OCI-LY3 (cell line): ENCODE measurements around the gene SETD5.

Experiments
- H2AFZ ChIP-seq: fragments of 200-600, 300-600 bp; shearing (Covaris generic); 2 replicates; pipeline ENCODE4 v1.6.0; 2014; ENCODE audit warnings: antibody characterized with exemption, low read depth, low read length
- H3K27ac ChIP-seq: fragments of 200-600, 300-600 bp; sonication (generic); 2 replicates; pipeline ENCODE4 v1.5.1; 2014; ENCODE audit warnings: mild to moderate bottlenecking, low read length, moderate library complexity, mixed read lengths
- H3K27me3 ChIP-seq: fragments of 200-600, 300-600 bp; sonication (generic); 2 replicates; pipeline ENCODE4 v1.6.1; 2014; ENCODE audit warnings: low read depth, low read length, mixed read lengths
- H3K36me3 ChIP-seq: fragments of 200-600, 300-600 bp; sonication (generic); replicated peaks from 2 replicates; pipeline ENCODE3; 2014; ENCODE audit warnings: low read depth, low read length, mixed read lengths
- H3K4me1 ChIP-seq: fragments of 300-600, 200-600 bp; sonication (generic); 2 replicates; pipeline ENCODE4 v1.6.1; 2014; ENCODE audit warnings: low read length, mixed read lengths
- H3K4me2 ChIP-seq: fragments of 200-600, 300-600 bp; sonication (generic); 2 replicates; pipeline ENCODE4 v1.6.1; 2014; ENCODE audit warnings: low read length, mixed read lengths
- H3K4me3 ChIP-seq: fragments of 300-600, 200-600 bp; sonication (generic); 2 replicates; pipeline ENCODE4 v1.5.1; 2014; ENCODE audit warnings: antibody characterized with exemption, mild to moderate bottlenecking, low read length, moderate library complexity
- H3K79me2 ChIP-seq: fragments of 300-600, 200-600 bp; shearing (Covaris generic); 2 replicates; pipeline ENCODE4 v1.6.1; 2014; ENCODE audit warnings: mild to moderate bottlenecking, low read length, mixed read lengths
- H3K9ac ChIP-seq: fragments of 300-600, 200-600 bp; shearing (Covaris generic); 2 replicates; pipeline ENCODE4 v1.6.0; 2014; ENCODE audit warnings: mild to moderate bottlenecking, low read length, moderate library complexity
- H3K9me3 ChIP-seq: fragments of 200-600, 300-600 bp; shearing (Covaris generic); 2 replicates; pipeline ENCODE4 v1.6.1; 2014; ENCODE audit warnings: low read length, mixed read lengths; ENCODE audit not compliant: insufficient read depth
- H4K20me1 ChIP-seq: fragments of 200-600, 300-600 bp; sonication (generic); 2 replicates; pipeline ENCODE4 v1.6.1; 2016; ENCODE audit warnings: low read length, mixed read lengths; ENCODE audit not compliant: insufficient read depth
- EZH2phosphoT487 ChIP-seq: fragments of 200-600 bp; shearing (Covaris generic); IDR thresholded peaks from 2 replicates; pipeline ENCODE4 v1.6.1; 2018; ENCODE audit warnings: antibody characterized with exemption, mixed run types, low read depth
- TF ChIP-seq, protein P1 (sequence below): fragments of 200-600, 300-600 bp; sonication (generic); IDR thresholded peaks from 2 replicates; pipeline ENCODE4 v1.5.1; 2014; ENCODE audit warnings: antibody characterized with exemption, low read length, low read depth

The SETD5 gene

DNA sequence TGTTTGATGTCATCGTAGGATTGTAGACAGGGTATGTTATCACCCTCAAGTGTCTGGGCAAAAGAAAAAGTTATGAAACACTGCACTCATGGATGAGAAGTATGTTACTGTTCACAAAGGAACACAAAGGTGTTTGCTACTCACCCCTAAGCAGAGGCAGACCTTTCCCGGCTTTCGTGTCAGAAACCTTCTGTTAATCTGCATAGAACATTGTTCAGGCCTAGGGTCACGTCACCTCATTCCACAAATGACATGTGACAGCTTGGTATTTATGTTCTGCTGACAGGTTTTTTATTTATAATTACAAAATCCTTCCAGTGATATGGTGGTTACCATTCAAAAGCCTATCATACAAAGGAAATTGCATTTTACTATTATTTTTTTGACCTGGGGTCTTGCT is 18.1 kb upstream of the SETD5 start:
- no peak overlapping the region for H3K27ac ChIP-seq
- H3K9ac ChIP-seq = no peak overlapping the region
- H3K79me2 ChIP-seq = 0 out of 2 replicates have a peak, but pooled peaks cover 5% of the 10 kb centered on the region
- H3K36me3 ChIP-seq = peaks cover 64% of the 10 kb centered on the region
- no peaks in the 10 kb centered on the region for H3K4me1 ChIP-seq
- 0 out of 2 replicates have a peak, but pooled peaks cover 1% of the 10 kb centered on the region for H4K20me1 ChIP-seq
- no peaks in the 10 kb centered on the region for H3K27me3 ChIP-seq
- no peak overlapping the region for H3K4me3 ChIP-seq
- H3K9me3 ChIP-seq = no peaks in the 10 kb centered on the region
- H2AFZ ChIP-seq = no peak overlapping the region
- TF ChIP-seq EZH2phosphoT487 = no peak
- TF ChIP-seq, protein P1, sequence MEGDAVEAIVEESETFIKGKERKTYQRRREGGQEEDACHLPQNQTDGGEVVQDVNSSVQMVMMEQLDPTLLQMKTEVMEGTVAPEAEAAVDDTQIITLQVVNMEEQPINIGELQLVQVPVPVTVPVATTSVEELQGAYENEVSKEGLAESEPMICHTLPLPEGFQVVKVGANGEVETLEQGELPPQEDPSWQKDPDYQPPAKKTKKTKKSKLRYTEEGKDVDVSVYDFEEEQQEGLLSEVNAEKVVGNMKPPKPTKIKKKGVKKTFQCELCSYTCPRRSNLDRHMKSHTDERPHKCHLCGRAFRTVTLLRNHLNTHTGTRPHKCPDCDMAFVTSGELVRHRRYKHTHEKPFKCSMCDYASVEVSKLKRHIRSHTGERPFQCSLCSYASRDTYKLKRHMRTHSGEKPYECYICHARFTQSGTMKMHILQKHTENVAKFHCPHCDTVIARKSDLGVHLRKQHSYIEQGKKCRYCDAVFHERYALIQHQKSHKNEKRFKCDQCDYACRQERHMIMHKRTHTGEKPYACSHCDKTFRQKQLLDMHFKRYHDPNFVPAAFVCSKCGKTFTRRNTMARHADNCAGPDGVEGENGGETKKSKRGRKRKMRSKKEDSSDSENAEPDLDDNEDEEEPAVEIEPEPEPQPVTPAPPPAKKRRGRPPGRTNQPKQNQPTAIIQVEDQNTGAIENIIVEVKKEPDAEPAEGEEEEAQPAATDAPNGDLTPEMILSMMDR = no peak
- H3K4me2 ChIP-seq = no peak overlapping the region

DNA sequence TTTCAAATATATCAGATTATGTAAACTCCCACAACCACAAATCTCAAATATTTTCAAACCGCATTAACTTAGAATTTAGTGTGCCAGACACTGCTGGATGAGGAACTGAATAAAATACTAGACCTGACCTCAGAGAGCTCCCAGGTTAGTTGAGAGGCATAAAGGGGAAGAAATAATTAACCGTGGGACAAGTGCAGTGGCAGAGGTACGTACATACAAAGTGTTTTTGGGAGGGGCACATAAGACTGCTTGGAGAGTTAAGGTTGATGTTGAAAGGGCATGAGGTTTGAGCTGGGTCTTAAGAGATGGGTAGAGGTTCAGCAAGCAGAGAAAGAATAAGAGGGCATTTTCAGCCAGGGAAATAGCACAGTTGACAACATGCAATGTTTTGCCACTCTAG is 17.4 kb upstream of the SETD5 start:
- 0 out of 2 replicates have a peak, but pooled peaks cover 5% of the 10 kb centered on the region for H3K79me2 ChIP-seq
- no peak overlapping the region for H3K4me3 ChIP-seq
- TF ChIP-seq, protein P1 = no peak
- TF ChIP-seq EZH2phosphoT487 = no peak
- peaks cover 64% of the 10 kb centered on the region for H3K36me3 ChIP-seq
- no peaks in the 10 kb centered on the region for H3K9me3 ChIP-seq
- no peaks in the 10 kb centered on the region for H3K4me1 ChIP-seq
- no peak overlapping the region for H3K9ac ChIP-seq
- H3K27me3 ChIP-seq = no peaks in the 10 kb centered on the region
- 0 out of 2 replicates have a peak, but pooled peaks cover 3% of the 10 kb centered on the region for H4K20me1 ChIP-seq
- H3K4me2 ChIP-seq = no peak overlapping the region
- no peak overlapping the region for H3K27ac ChIP-seq
- no peak overlapping the region for H2AFZ ChIP-seq

DNA sequence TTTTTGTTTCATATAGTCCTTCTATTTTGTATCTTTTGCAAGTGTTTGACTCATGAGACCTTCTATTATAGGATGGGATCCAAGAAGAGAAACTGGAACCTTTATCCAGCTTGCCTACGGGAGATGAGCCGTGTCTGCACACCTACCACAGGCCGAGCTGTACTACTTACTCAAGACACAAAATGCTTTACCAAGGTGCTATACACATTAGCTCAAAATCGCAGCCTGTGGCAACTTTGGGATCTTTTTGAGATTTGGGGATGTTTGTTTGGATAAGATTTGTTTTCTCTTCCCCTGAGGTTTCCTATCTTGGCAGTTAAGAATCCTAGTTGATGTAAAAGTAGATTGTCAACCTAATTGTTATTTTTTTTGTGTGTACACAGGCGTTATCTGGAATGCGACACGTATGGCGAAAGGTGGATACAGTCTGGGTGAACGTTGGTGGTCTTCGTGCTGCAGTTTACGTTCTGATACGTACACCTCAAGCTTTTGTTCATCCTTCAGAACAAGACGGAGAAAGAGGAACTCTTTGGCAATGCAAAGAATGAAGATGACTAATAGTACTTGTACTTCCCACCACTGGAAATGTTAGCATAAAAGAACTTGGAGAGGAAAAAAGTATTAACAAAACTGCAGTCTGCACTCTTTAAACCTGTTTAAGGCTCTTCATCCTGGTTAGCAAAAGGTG is 13.1 kb upstream of the SETD5 start:
- H3K4me3 ChIP-seq = no peak overlapping the region
- TF ChIP-seq EZH2phosphoT487 = no peak
- TF ChIP-seq, protein P1 = no peak
- no peaks in the 10 kb centered on the region for H3K9me3 ChIP-seq
- H3K27ac ChIP-seq = no peak overlapping the region
- H2AFZ ChIP-seq = no peak overlapping the region
- peaks cover 67% of the 10 kb centered on the region for H3K36me3 ChIP-seq
- H3K4me2 ChIP-seq = no peak overlapping the region
- no peaks in the 10 kb centered on the region for H3K27me3 ChIP-seq
- no peaks in the 10 kb centered on the region for H3K4me1 ChIP-seq
- H3K79me2 ChIP-seq = peaks cover 19% of the 10 kb centered on the region
- H4K20me1 ChIP-seq = 0 out of 2 replicates have a peak, but pooled peaks cover 12% of the 10 kb centered on the region
- no peak overlapping the region for H3K9ac ChIP-seq

DNA sequence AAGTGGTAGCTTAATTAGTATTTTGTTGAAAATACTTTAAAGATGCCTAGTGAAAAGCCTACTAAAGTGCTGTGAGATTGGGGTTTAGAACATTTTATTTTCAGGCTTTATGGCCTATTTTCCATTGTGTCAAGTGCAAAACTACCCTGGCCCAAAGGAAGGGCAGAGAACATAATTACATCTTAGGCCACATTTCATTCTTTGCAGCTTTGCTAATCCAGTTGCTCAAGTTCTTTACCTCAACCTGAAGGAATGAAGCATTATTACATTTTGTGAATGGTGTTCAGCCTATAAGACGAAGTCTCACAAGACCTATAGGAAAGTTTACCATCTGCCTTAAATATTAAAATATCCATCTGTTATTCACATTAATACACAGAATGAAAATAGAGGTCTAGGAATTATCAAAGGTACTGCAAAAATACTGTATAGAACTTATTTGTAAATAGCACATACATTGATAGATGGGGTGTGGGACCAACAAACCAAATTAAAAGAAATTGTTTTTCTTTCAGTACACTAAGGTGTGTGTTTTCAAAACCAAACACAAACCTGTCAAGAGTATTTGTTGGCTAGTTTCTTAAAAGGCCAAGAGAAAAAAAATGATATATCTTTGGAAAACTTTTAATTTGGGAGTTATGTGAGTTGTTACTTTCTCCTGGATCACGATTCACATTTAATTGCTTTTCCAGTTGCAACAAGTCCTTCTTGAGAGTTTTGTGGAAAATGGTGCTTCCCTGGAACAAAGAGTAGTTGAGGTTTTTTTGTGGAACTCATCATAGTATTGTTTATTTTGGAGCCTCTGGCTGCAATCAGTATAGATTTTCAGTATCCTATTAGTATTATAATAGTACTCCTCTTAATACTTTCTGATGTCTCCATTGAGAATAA is 12.0 kb upstream of the SETD5 start:
- Histone ChIP-seq H3K9ac (no peak overlapping the region), H3K4me3 (no peak overlapping the region), H3K9me3 (no peaks in the 10 kb centered on the region), H4K20me1 (peaks cover 16% of the 10 kb centered on the region; the same call in 1 of the 2 replicates), H3K4me1 (no peaks in the 10 kb centered on the region), H2AFZ (no peak overlapping the region), H3K27me3 (no peaks in the 10 kb centered on the region), H3K79me2 (peaks cover 29% of the 10 kb centered on the region), H3K4me2 (no peak overlapping the region), H3K36me3 (peaks cover 71% of the 10 kb centered on the region), H3K27ac (no peak overlapping the region)
- TF ChIP-seq, protein P1 = no peak
- no peak for TF ChIP-seq EZH2phosphoT487
